ENCODE measurements around the gene APOBEC3B.
"Not testable (repeated sequence)": the region's sequence is repeated elsewhere in the genome, so short reads cannot be mapped to it uniquely, and the experiment has no call there.

Gene APOBEC3B

GRCh38 chr22:38952281-38952993 lies 29.7 kb upstream of the APOBEC3B start:
- DNase-seq: no peak

- DNase-seq: no peak
These were observed 29.1 kb upstream of the APOBEC3B start for GRCh38 chr22:38953091-38953490.

- DNase-seq: peak; percentile 63 to 85
These were observed 28.4 kb upstream of the APOBEC3B start for GRCh38 chr22:38953577-38954413.

DNA sequence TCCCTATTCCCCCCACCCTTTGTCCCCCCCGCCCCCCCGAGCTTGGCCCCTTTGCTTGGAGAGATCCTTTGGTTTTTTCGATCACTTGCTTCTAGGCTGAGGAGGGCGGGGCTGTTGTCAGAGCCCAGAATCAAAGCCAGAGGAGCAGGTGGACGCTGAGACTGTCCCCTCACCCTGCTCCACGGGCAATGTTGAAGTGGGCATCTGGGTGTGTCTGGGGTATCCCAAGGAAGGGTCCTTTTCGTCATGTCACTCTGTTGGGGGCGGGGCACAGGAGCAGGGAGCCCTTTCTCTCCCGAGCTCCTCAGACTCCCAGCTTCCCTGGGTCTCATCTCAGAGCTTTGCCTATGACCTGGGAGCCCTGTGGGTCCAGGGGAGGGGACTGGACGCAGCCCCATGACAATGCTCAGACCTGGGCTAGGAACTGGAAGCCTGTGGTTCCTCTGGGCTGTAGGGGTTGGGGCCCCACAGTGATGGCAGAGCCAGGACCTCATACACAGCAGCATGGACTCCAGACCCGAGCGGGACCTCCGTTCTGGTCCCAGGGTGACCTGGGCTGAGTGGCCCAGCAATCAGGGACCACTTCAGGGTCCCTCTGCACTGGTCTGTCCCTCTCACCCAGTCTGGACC lies 27.6 kb upstream of the APOBEC3B start:
- DNase-seq: no peak

- DNase-seq: no peak
These were observed 26.8 kb upstream of the APOBEC3B start for GRCh38 chr22:38955250-38955905.

GRCh38 chr22:38955926-38956325 lies 26.2 kb upstream of the APOBEC3B start:
- no peak for DNase-seq

GRCh38 chr22:38956551-38956950 lies 25.6 kb upstream of the APOBEC3B start:
- no peak for DNase-seq

GRCh38 chr22:38957046-38957770 lies 24.9 kb upstream of the APOBEC3B start, which contains the start of gene APOBEC3A:
APOBEC3A (plus strand) TSS chr22:38957609; CDS start chr22:38957692, 83 bp downstream.
- peak in 1 of 2 donors; percentile 73 for DNase-seq

DNA sequence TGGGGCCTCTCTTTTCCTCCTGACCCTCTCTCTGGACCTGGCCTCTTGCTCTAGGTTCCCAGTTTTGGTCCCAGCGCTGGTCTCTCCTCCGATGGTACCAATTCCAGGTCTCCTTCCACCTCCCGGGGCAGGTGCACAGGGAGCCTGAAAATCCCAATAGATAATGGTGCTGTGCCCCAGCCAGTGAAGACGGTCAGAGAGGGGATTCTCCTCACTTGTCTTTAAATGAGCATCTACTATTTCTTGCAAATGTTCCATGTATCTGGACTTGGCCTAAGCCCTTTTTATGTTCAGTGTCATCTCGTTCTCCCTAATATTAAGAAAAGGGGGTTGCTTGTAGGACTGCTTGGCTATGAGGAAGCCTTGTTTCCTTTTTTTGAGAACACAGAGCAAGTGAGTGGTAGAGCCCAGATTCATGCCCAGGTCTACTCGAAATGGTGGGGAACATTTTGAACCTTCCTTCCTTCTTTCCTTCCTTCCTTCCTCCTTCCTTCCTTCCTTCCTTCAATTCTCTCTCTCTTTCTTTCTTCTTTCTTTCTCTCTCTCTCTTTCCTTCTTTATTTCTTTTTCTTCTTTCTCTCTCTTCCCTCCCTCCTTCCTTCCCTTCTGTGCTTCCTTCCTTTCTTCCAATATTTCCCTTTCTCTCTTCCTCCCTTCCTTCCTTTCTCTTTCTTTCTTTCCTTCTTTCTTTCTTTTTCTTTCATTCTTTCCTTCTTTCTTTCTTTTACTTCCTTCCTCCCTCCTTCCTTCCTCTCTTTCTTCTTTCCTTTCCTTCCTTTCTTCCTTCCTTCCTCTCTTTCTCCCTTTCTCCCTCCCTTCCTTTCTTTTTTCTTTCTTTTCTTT lies 24.1 kb upstream of the APOBEC3B start:
- DNase-seq: no peak

GRCh38 chr22:38958651-38958943 lies 23.6 kb upstream of the APOBEC3B start:
- not testable (repeated sequence) for DNase-seq

DNA sequence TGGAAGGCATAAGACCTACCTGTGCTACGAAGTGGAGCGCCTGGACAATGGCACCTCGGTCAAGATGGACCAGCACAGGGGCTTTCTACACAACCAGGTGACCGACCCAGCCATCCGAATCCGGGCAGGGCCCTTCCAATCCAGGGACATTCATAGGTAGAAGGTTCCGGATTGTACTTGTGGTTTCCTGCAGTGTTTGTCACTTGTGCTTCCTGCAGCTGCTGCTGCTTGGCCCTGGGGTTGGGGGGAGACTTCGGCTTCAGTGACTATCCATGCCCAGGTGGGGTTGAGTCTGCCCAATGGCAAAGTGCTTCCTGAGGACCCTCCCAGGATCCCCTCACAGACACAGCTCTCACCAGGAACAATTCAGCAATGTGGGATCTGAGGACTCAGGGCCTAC lies 22.6 kb upstream of the APOBEC3B start:
- DNase-seq: no peak

DNA sequence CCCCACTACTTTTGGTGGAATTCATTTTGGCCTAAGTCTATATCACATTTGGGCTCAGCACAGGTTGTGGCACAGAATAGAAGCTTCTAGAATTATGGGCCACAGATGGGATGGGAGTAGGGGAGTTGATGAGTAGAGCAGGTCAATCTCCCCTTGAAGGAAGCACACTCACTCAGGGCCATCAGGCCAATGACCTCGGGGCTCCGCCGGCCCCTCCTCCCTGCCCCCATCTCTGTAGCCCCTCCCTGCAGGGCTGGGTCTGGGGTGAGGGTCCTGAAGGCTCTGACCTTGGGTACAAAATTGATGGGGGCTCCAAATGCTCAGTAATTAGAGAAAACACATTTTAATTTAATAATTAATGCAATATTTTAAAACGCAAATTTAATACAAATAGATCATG lies 21.5 kb upstream of the APOBEC3B start:
- DNase-seq: not testable (repeated sequence)

DNA sequence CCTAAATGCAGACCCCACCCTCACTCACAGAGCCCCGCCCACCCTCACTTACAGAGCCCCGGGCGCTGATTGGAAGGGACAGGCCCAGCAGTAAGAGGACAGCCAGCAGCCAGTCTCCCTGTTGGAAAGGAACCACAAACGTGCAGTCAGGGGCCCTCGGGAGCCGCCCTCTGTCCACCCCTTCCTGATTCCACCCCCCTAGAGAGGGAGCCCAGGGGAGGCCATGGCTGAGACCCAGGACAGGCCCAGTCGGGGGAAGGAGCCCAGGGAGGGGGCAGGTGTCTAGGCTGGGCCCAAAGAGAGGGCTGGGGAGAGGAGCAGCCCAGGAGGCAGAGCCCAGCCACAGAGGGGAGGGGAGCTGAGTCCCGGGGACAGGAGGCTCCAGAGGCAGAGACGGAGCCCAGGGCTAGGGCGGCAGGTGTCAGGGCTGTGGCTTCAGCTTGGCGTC lies 18.8 kb upstream of the APOBEC3B start:
- not testable (repeated sequence) for DNase-seq

DNA sequence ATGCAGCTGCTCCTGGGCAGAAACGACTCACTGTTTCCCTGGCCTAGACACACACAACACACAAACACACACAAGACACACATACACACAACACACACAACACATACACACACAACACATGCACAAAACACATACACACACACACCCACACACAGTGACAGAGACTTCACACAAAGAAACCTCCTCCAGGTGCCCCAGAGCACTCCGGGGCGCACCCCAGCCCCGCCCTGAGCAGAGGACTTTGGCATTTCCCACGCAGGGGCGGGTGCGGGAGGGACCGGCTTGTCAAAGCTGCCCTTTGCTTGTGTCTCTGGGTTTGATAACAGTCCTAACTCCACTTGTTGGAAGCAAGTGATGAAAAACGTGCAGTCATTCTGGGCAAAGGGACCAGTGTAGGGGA lies 18.3 kb upstream of the APOBEC3B start:
- DNase-seq: no peak

GRCh38 chr22:38964306-38964705 lies 17.8 kb upstream of the APOBEC3B start:
- no peak for DNase-seq

- DNase-seq: no peak
These were observed 17.2 kb upstream of the APOBEC3B start for GRCh38 chr22:38964989-38965388.

DNA sequence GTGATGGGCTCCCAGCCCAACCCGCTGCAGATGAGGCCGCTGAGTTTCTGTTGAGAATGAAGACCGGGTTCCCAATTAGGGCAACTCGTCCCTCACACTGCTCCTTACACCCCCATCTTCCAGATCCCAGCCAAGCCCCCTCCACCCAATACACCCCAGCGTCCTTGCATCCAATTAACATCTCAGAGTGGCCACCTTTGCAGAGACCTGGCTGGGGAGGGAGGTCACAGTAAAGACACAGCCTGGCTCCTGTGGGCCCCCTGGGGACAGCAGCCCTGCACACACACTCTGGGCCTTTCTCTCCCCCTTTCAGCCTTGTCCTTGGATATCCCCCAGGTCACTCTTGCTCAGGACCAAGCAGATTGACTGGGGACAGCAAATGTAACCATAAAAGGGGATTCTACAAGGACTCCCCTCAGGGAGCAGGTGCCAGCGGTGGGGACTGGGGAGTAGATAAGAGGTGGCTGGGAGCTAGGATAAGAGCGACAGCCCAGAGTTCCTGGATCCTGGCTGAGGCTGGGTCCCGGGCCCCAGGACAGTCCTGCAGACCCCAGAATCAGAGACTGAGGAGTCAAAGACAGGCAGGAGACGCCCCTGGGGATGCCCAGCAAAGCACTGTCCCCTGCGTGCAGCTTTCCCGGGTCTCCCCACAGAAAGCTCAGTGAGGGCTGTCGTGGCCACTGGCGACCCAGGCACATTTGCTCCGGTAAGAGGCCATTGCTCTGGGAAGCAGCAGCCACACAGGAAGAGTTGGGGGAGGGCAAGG lies 16.4 kb upstream of the APOBEC3B start:
- no peak for DNase-seq

DNA sequence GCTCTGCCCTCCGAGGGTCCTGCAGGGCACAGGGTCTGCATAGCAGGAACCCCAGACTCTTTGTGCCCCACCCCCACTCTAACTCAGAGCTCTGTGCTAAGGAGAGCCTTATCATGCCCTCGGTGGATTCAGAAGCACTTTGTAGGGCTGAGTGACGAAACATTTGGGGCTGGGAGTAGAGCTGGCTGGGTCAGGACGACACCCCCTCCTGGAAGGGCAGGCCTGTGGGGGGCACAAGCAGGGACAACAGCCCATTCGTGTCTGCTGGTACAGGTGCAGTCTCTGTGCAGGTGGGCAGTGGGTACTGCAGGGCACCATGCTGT lies 15.8 kb upstream of the APOBEC3B start:
- DNase-seq: no peak

GRCh38 chr22:38966942-38967341 lies 15.2 kb upstream of the APOBEC3B start:
- DNase-seq: no peak
